Measurements from ENCODE around the gene TMC1. TPM values are rescaled to one million over a fixed set of nuclear protein-coding genes. Genes with fewer than 3 reads are reported as not detected.
"Not testable (repeated sequence)": the region's sequence is repeated elsewhere in the genome, so short reads cannot be mapped to it uniquely, and the experiment has no call there.

The TMC1 gene
- total RNA-seq, 6 donors from 2014 or later: 0.67 TPM; not detected in 5

GRCh38 chr9:72486594-72486955 is 34.8 kb upstream of the TMC1 start:
- Histone ChIP-seq H3K4me3 (no peak overlapping the region), H3K27ac (no peak overlapping the region), H3K27me3 (no peaks in the 10 kb centered on the region), H3K4me1 (no peaks in the 10 kb centered on the region), H3K36me3 (no peaks in the 10 kb centered on the region), H3K9me3 (no peaks in the 10 kb centered on the region)
- TF ChIP-seq POLR2A (IDR thresholded peaks at IDR 0.05) (no peak), POLR2AphosphoS5 (IDR thresholded peaks at IDR 0.05) (no peak), EP300 (IDR thresholded peaks at IDR 0.05) (no peak)
- TF ChIP-seq, protein P1, sequence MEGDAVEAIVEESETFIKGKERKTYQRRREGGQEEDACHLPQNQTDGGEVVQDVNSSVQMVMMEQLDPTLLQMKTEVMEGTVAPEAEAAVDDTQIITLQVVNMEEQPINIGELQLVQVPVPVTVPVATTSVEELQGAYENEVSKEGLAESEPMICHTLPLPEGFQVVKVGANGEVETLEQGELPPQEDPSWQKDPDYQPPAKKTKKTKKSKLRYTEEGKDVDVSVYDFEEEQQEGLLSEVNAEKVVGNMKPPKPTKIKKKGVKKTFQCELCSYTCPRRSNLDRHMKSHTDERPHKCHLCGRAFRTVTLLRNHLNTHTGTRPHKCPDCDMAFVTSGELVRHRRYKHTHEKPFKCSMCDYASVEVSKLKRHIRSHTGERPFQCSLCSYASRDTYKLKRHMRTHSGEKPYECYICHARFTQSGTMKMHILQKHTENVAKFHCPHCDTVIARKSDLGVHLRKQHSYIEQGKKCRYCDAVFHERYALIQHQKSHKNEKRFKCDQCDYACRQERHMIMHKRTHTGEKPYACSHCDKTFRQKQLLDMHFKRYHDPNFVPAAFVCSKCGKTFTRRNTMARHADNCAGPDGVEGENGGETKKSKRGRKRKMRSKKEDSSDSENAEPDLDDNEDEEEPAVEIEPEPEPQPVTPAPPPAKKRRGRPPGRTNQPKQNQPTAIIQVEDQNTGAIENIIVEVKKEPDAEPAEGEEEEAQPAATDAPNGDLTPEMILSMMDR (IDR thresholded peaks at IDR 0.05): no peak
- ATAC-seq (ENCODE audit: low FRiP score in 2 of 2) (no peak), DNase-seq (no peak)
- WGBS, 2 donors: 60 to 68% methylated on average over 1 of the region's 1 CpG

GRCh38 chr9:72487665-72488064 is 33.7 kb upstream of the TMC1 start:
- not testable (repeated sequence) for H3K9me3 ChIP-seq; ATAC-seq (ENCODE audit: low FRiP score in 2 of 2); H3K27me3 ChIP-seq; H3K36me3 ChIP-seq; H3K4me3 ChIP-seq; H3K27ac ChIP-seq; H3K4me1 ChIP-seq; DNase-seq
- 74 to 82% methylated on average over 4 of the region's 4 CpGs for WGBS, 2 donors

DNA sequence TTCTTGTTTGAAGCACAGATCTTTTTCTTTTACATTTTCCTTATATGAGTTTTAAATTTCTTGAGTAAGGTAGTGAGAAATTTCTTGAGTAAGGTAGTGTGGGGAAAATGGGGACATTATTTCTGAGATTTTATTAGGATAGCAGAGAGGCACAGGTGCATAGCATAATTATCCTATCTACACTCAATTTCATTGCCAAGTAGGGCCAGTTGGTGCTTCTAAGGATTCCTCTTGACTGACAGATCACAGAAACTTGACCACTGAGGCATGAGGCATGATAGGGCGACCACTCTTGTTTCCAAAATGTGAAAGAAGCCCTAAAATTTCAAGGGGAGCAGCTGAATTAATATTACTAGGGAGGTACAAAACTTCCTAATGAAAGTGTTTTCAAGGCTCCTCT is 31.4 kb upstream of the TMC1 start:
- Histone ChIP-seq H3K4me3 (no peak overlapping the region), H3K27ac (no peak overlapping the region), H3K36me3 (no peaks in the 10 kb centered on the region), H3K4me1 (no peaks in the 10 kb centered on the region), H3K9me3 (no peaks in the 10 kb centered on the region), H3K27me3 (no peaks in the 10 kb centered on the region)
- TF ChIP-seq, protein P1 (IDR thresholded peaks at IDR 0.05): no peak
- TF ChIP-seq POLR2AphosphoS5 (IDR thresholded peaks at IDR 0.05): no peak
- TF ChIP-seq POLR2A (IDR thresholded peaks at IDR 0.05): no peak
- no peak for TF ChIP-seq EP300 (IDR thresholded peaks at IDR 0.05)
- 83 to 96% methylated on average over 1 of the region's 1 CpG for WGBS, 2 donors
- no peak for DNase-seq
- ATAC-seq (ENCODE audit: low FRiP score in 2 of 2): no peak

GRCh38 chr9:72491242-72491641 is 30.2 kb upstream of the TMC1 start:
- Histone ChIP-seq H3K4me3 (no peak overlapping the region), H3K36me3 (no peaks in the 10 kb centered on the region), H3K27me3 (no peaks in the 10 kb centered on the region), H3K27ac (no peak overlapping the region), H3K4me1 (no peaks in the 10 kb centered on the region), H3K9me3 (no peaks in the 10 kb centered on the region)
- DNase-seq (no peak), ATAC-seq (ENCODE audit: low FRiP score in 2 of 2) (no peak)
- 89 to 90% methylated on average over 2 of the region's 2 CpGs for WGBS, 2 donors
- TF ChIP-seq, protein P1 (IDR thresholded peaks at IDR 0.05): no peak
- TF ChIP-seq POLR2A (IDR thresholded peaks at IDR 0.05): no peak
- no peak for TF ChIP-seq EP300 (IDR thresholded peaks at IDR 0.05)
- no peak for TF ChIP-seq POLR2AphosphoS5 (IDR thresholded peaks at IDR 0.05)

GRCh38 chr9:72494051-72494450 is 27.4 kb upstream of the TMC1 start:
- no peaks in the 10 kb centered on the region for H3K27me3 ChIP-seq
- no peak for ATAC-seq (ENCODE audit: low FRiP score in 2 of 2)
- H3K27ac ChIP-seq: no peak overlapping the region
- H3K4me1 ChIP-seq: no peaks in the 10 kb centered on the region
- H3K36me3 ChIP-seq: no peaks in the 10 kb centered on the region
- no peak overlapping the region for H3K4me3 ChIP-seq
- no peaks in the 10 kb centered on the region for H3K9me3 ChIP-seq
- TF ChIP-seq POLR2AphosphoS5 (IDR thresholded peaks at IDR 0.05): no peak
- no peak for TF ChIP-seq POLR2A (IDR thresholded peaks at IDR 0.05)
- TF ChIP-seq, protein P1 (IDR thresholded peaks at IDR 0.05): no peak
- TF ChIP-seq EP300 (IDR thresholded peaks at IDR 0.05): no peak
- no peak for DNase-seq

Measured in upper lobe of left lung (tissue), 6 donors.